GM21367 (cell line): ENCODE data around the gene STARD7.
"Not testable (repeated sequence)": the region's sequence is repeated elsewhere in the genome, so short reads cannot be mapped to it uniquely, and the experiment has no call there.

ENCODE experiments used
- ATAC-seq: cut with Tn5 transposase; IDR thresholded peaks from one replicate; pipeline ENCODE4 v1.9.1; 2021; ENCODE audit not compliant: unreplicated experiment

STARD7 gene

GRCh38 chr2:96169868-96170507, 38.6 kb downstream of the STARD7 start:
- ATAC-seq, result no peak

- ATAC-seq, result no peak
Measured at GRCh38 chr2:96167407-96168013, 41.1 kb downstream of the STARD7 start.

GRCh38 chr2:96164459-96165184, 44.0 kb downstream of the STARD7 start:
- ATAC-seq, result peak; percentile 74

GRCh38 chr2:96163768-96164429, 44.7 kb downstream of the STARD7 start:
- ATAC-seq, result peak; percentile 46

- ATAC-seq, result no peak
Measured at GRCh38 chr2:96163415-96163767, 45.2 kb downstream of the STARD7 start.

- no peak for ATAC-seq
Measured at GRCh38 chr2:96161898-96162297, 46.7 kb downstream of the STARD7 start.

GRCh38 chr2:96160366-96160765, 48.3 kb downstream of the STARD7 start:
- not testable (repeated sequence) for ATAC-seq

- ATAC-seq, result no peak
Measured at GRCh38 chr2:96159084-96159830, 49.4 kb downstream of the STARD7 start.

- no peak for ATAC-seq
Measured at GRCh38 chr2:96158554-96158940, 50.1 kb downstream of the STARD7 start.

- peak; percentile 48 for ATAC-seq
Measured at GRCh38 chr2:96157649-96158553, 50.7 kb downstream of the STARD7 start.

- peak; percentile 28 for ATAC-seq
Measured at GRCh38 chr2:96156926-96157648, 51.5 kb downstream of the STARD7 start.

GRCh38 chr2:96156011-96156820, 52.4 kb downstream of the STARD7 start:
- no peak for ATAC-seq

GRCh38 chr2:96154506-96155380, 53.9 kb downstream of the STARD7 start:
- ATAC-seq, result no peak

- no peak for ATAC-seq
Measured at GRCh38 chr2:96153991-96154431, 54.6 kb downstream of the STARD7 start.

GRCh38 chr2:96153291-96153713, 55.3 kb downstream of the STARD7 start:
- ATAC-seq, result no peak

GRCh38 chr2:96152304-96153161, 56.1 kb downstream of the STARD7 start:
- ATAC-seq, result no peak
